B cell (primary cell): ENCODE results near the gene C2orf42. TPM values are rescaled to one million over a fixed set of nuclear protein-coding genes. Genes with fewer than 3 reads are reported as not detected.
"Not testable (repeated sequence)": the region's sequence is repeated elsewhere in the genome, so short reads cannot be mapped to it uniquely, and the experiment has no call there.

Experiments
- ATAC-seq: fragments of 200-7000 bp; cut with Tn5 transposase; one replicate; pipeline ENCODE4 v1.10.0; 2021; ENCODE audit warnings: low read depth, mild to moderate bottlenecking, moderate number of reproducible peaks, moderate library complexity
- CTCF ChIA-PET: fragments of 350-600 bp; sonication (Branson Sonifier 250); formaldehyde crosslinking; loops from one replicate; lab custom pipeline; 2021; ENCODE audit warnings: antibody characterized with exemption, inconsistent platforms; lab: Charles Lee
- POLR2A ChIA-PET: fragments of 350-600 bp; sonication (Branson Sonifier 250); formaldehyde crosslinking; loops from one replicate; lab custom pipeline; 2021; ENCODE audit warnings: antibody characterized with exemption; lab: Charles Lee
- DNase-seq: peaks from one replicate; pipeline ENCODE4 v3.0.0; 2013
- H2AFZ ChIP-seq: 2 replicates; pipeline ENCODE4 v1.6.1; 2012; ENCODE audit warnings: mild to moderate bottlenecking, low read depth, low read length; ENCODE audit not compliant: insufficient read depth, poor library complexity, severe bottlenecking
- H3K27ac ChIP-seq, 2 donors: 1 replicate in 1 of 2; 2 replicates in 1 of 2; pipeline ENCODE4 v1.5.1; 2012 to 2013; ENCODE audit warnings: low read length in 2 of 2, mild to moderate bottlenecking in 2 of 2, moderate library complexity in 1 of 2
- H3K27me3 ChIP-seq, 4 experiments: fragments of 200-600 bp in 1 of 4; sonication (generic) in 1 of 4; replicated peaks in 1 of 4; 1 replicate in 2 of 4; 2 replicates in 2 of 4; pipeline versions ENCODE4 v1.6.1 to v1.7.0; 2013 to 2016; ENCODE audit warnings: low read length in 3 of 4, mild to moderate bottlenecking in 2 of 4, mixed read lengths in 1 of 4, moderate library complexity in 1 of 4; ENCODE audit not compliant: insufficient read depth in 4 of 4, control insufficient read depth in 3 of 4; ENCODE audit errors: control extremely low read depth in 1 of 4
- H3K36me3 ChIP-seq, 2 experiments: replicated peaks in 1 of 2; 1 replicate in 1 of 2; 2 replicates in 1 of 2; pipeline versions ENCODE4 v1.6.1 to v1.7.1; 2013; ENCODE audit warnings: low read length in 1 of 2; ENCODE audit not compliant: insufficient read depth in 2 of 2, control insufficient read depth in 1 of 2; ENCODE audit errors: control extremely low read depth in 1 of 2, extremely low read depth in 1 of 2
- H3K4me1 ChIP-seq, 2 donors: fragments of 200-600 bp in 1 of 2; sonication (generic) in 1 of 2; 1 replicate in 1 of 2; 2 replicates in 1 of 2; pipeline versions ENCODE4 v1.5.1 to v1.6.1; 2013 to 2017; ENCODE audit warnings: low read length in 2 of 2; ENCODE audit not compliant: control insufficient read depth in 2 of 2, insufficient read depth in 2 of 2
- H3K4me2 ChIP-seq: replicated peaks from 2 replicates; pipeline ENCODE3; 2012; ENCODE audit warnings: mild to moderate bottlenecking, low read depth, low read length; ENCODE audit not compliant: poor library complexity, severe bottlenecking
- H3K4me3 ChIP-seq, 5 experiments: fragments of 200-600 bp in 1 of 5; sonication (generic) in 1 of 5; 1 replicate in 3 of 5; 2 replicates in 2 of 5; pipeline versions ENCODE4 v1.5.1 to v1.7.0; 2011 to 2016; ENCODE audit warnings: low read length in 4 of 5, mild to moderate bottlenecking in 4 of 5, low read depth in 2 of 5, control low read depth in 1 of 5, moderate library complexity in 1 of 5; ENCODE audit not compliant: insufficient read depth in 1 of 5; ENCODE audit errors: control extremely low read depth in 1 of 5, extremely low read depth in 1 of 5
- H3K79me2 ChIP-seq: fragments of 200-600 bp; sonication (generic); one replicate; pipeline ENCODE4 v1.6.0; 2016; ENCODE audit warnings: low read length; ENCODE audit not compliant: control insufficient read depth, insufficient read depth
- H3K9ac ChIP-seq: fragments of 200-600 bp; sonication (generic); 2 replicates; pipeline ENCODE4 v1.6.1; 2017; ENCODE audit warnings: mild to moderate bottlenecking, low read length, moderate library complexity
- H3K9me3 ChIP-seq, 3 donors: one replicate each; pipeline versions ENCODE4 v1.6.1 to v1.7.1; 2013; ENCODE audit warnings: low read length in 2 of 3; ENCODE audit not compliant: control insufficient read depth in 2 of 3, insufficient read depth in 1 of 3; ENCODE audit errors: control extremely low read depth in 1 of 3
- H4K20me1 ChIP-seq: 2 replicates; pipeline ENCODE4 v1.6.0; 2012; ENCODE audit warnings: mild to moderate bottlenecking, low read length; ENCODE audit not compliant: insufficient read depth, control insufficient read depth, poor library complexity, severe bottlenecking
- H3K27ac Mint-ChIP-seq: one replicate; pipeline ENCODE4 v1.8.0; 2021; ENCODE audit warnings: mixed read lengths
- H3K27me3 Mint-ChIP-seq: one replicate; pipeline ENCODE4 v1.8.0; 2021; ENCODE audit warnings: mixed read lengths
- H3K4me1 Mint-ChIP-seq: one replicate; pipeline ENCODE4 v1.8.0; 2021; ENCODE audit warnings: mixed read lengths
- H3K4me3 Mint-ChIP-seq: one replicate; pipeline ENCODE4 v1.8.0; 2021; ENCODE audit warnings: mixed read lengths
- H3K9me3 Mint-ChIP-seq: one replicate; pipeline ENCODE4 v1.8.0; 2022; ENCODE audit warnings: mixed read lengths; ENCODE audit not compliant: insufficient read depth
- CTCF ChIP-seq: fragments of 200-600 bp; IDR thresholded peaks from one replicate; pipeline ENCODE4 v1.8.0; 2022; ENCODE audit warnings: antibody characterized with exemption, mild to moderate bottlenecking
- EZH2 ChIP-seq: IDR thresholded peaks from 2 replicates; pipeline ENCODE4 v1.6.1; 2012; ENCODE audit warnings: borderline replicate concordance, low read depth, mild to moderate bottlenecking, moderate library complexity, low read length; ENCODE audit not compliant: insufficient read depth, poor library complexity, severe bottlenecking
- WGBS: methylation state at CpG from one replicate; pipeline ENCODE4 v1.1.5; 2013; ENCODE audit warnings: missing lambda C conversion rate; ENCODE audit not compliant: insufficient coverage; 5-methylcytosine and 5-hydroxymethylcytosine counted together
- intact Hi-C: fragments of 100-400 bp; cut with micrococcal nuclease; formaldehyde crosslinking; loops from one replicate; pipeline ENCODE4 v1.10.0; 2022
- polyA plus RNA-seq: library from polyadenylated mRNA; depleted of rRNA; stranded (reverse); fragments of >200 nt; gene quantifications from 2 replicates; pipeline ENCODE4 v1.2.3, GENCODE V29; 2012
- total RNA-seq, 2 donors: library from RNA; stranded (reverse); fragments of 120-200 nt in 1 of 2; gene quantifications; 1 replicate in 1 of 2; 2 replicates in 1 of 2; pipeline versions ENCODE4 v1.2.3 to v1.2.4, GENCODE V29; 2013 to 2022

Gene C2orf42
- total and polyA plus RNA-seq, 2 donors (not counting 1 experiment from before 2014, with no cell fraction given) = 13.0 to 42.9 TPM

GRCh38 chr2:70173520-70173919 lies 17.3 kb downstream of the C2orf42 start:
- H3K27me3 Mint-ChIP-seq = no peaks in the 10 kb centered on the region
- DNase-seq (no peak), ATAC-seq (no peak)
- H3K4me1 Mint-ChIP-seq = no peaks in the 10 kb centered on the region
- Histone ChIP-seq H3K36me3 (peaks cover 13 to 58% of the 10 kb centered on the region in 2 experiments), H3K9ac (no peak overlapping the region), H3K27me3 (no peaks in the 10 kb centered on the region), H3K79me2 (peaks cover 4% of the 10 kb centered on the region), H3K27ac (no peak overlapping the region), H2AFZ (no peak overlapping the region), H3K4me2 (no peak overlapping the region), H3K4me1 (no peaks in the 10 kb centered on the region), H3K4me3 (no peak overlapping the region), H4K20me1 (no peaks in the 10 kb centered on the region), H3K9me3 (no peaks in the 10 kb centered on the region)
- no CpG with 5 or more reads among the region's 8 CpGs for WGBS
- H3K4me3 Mint-ChIP-seq = no peak overlapping the region
- no peaks in the 10 kb centered on the region for H3K9me3 Mint-ChIP-seq
- intact Hi-C loops = no loop called here
- CTCF ChIA-PET = interaction anchor here (1.2 kb wide), 1 partner anchor 255 kb away, joined by 3 read pairs; no protein-coding TSS in a partner anchor
- POLR2A ChIA-PET = no interaction called here
- no peak for TF ChIP-seq EZH2
- TF ChIP-seq CTCF = no peak
- no peak overlapping the region for H3K27ac Mint-ChIP-seq

GRCh38 chr2:70169654-70170245 lies 21.1 kb downstream of the C2orf42 start:
- H3K4me2 ChIP-seq, H3K27me3 ChIP-seq, H4K20me1 ChIP-seq, ATAC-seq, H3K4me3 Mint-ChIP-seq, H3K9me3 Mint-ChIP-seq, H3K4me1 Mint-ChIP-seq, DNase-seq, H3K9me3 ChIP-seq, H3K79me2 ChIP-seq, CTCF ChIA-PET, H3K4me1 ChIP-seq, H3K27ac Mint-ChIP-seq, H3K4me3 ChIP-seq, H2AFZ ChIP-seq, H3K27me3 Mint-ChIP-seq, H3K9ac ChIP-seq, H3K27ac ChIP-seq, intact Hi-C loops: not testable (repeated sequence)
- H3K36me3 ChIP-seq = peaks cover 7 to 48% of the 10 kb centered on the region in 2 experiments
- POLR2A ChIA-PET = interaction anchor here (0.7 kb wide), 1 partner anchor 254 kb away, joined by 6 read pairs; no protein-coding TSS in a partner anchor
- 94% methylated on average over 3 of the region's 11 CpGs for WGBS
